Activated CD4-positive, alpha-beta memory T cell treated with anti-CD3 and anti-CD28 coated beads for 36 hours (primary cell): Measurements from ENCODE around the gene LIMK1. TPM values are rescaled to one million over a fixed set of nuclear protein-coding genes. Genes with fewer than 3 reads are reported as not detected.

Source experiments
- CTCF ChIA-PET: fragments of 350-600 bp; sonication (Branson Sonifier 250); formaldehyde crosslinking; loops from one replicate; lab custom pipeline; 2021; ENCODE audit warnings: antibody characterized with exemption, inconsistent platforms; lab: Charles Lee
- POLR2A ChIA-PET: fragments of 350-600 bp; sonication (Branson Sonifier 250); formaldehyde crosslinking; loops from one replicate; lab custom pipeline; 2021; ENCODE audit warnings: antibody characterized with exemption; lab: Charles Lee
- DNase-seq: peaks from one replicate; pipeline ENCODE4 v3.0.0-alpha.2; 2020
- H3K27ac Mint-ChIP-seq: one replicate; pipeline ENCODE4 v1.8.0; 2021; ENCODE audit warnings: mixed read lengths
- H3K27me3 Mint-ChIP-seq: one replicate; pipeline ENCODE4 v1.8.0; 2021; ENCODE audit warnings: mixed read lengths
- H3K36me3 Mint-ChIP-seq: one replicate; pipeline ENCODE4 v1.8.0; 2021; ENCODE audit warnings: mixed read lengths
- H3K4me1 Mint-ChIP-seq: one replicate; pipeline ENCODE4 v1.8.0; 2021; ENCODE audit warnings: low read depth, mixed read lengths
- H3K4me3 Mint-ChIP-seq: one replicate; pipeline ENCODE4 v1.8.0; 2021; ENCODE audit warnings: mild to moderate bottlenecking, mixed read lengths
- H3K9me3 Mint-ChIP-seq: one replicate; pipeline ENCODE4 v1.8.0; 2021; ENCODE audit warnings: mixed read lengths
- intact Hi-C: fragments of 100-400 bp; cut with micrococcal nuclease; formaldehyde crosslinking; loops from one replicate; pipeline ENCODE4 v1.15.1; 2023
- total RNA-seq, 2 experiments: library from RNA; stranded (reverse); gene quantifications; one replicate each; pipeline ENCODE4 v1.2.3, GENCODE V29; 2021

The LIMK1 gene
- total RNA-seq, 2 experiments from 2014 or later: 16.4 to 16.9 TPM

GRCh38 chr7:74092964-74093471, 9.4 kb downstream of the LIMK1 start:
- H3K27ac Mint-ChIP-seq: no peak overlapping the region
- peaks cover 4% of the 10 kb centered on the region for H3K9me3 Mint-ChIP-seq
- no peak overlapping the region for H3K4me3 Mint-ChIP-seq
- intact Hi-C loops: no loop called here
- H3K36me3 Mint-ChIP-seq: peaks cover 9% of the 10 kb centered on the region
- ChIA-PET CTCF (no interaction called here), POLR2A (interaction anchor here (1.4 to 2.2 kb wide), 2 partner anchors 9 to 82 kb away, joined by 4 to 10 read pairs; partner anchors contain the start of gene LIMK1)
- peaks cover 17% of the 10 kb centered on the region for H3K4me1 Mint-ChIP-seq
- H3K27me3 Mint-ChIP-seq: no peaks in the 10 kb centered on the region
- no peak for DNase-seq

- Mint-ChIP-seq H3K4me1 (peaks cover 17% of the 10 kb centered on the region), H3K36me3 (peaks cover 11% of the 10 kb centered on the region), H3K27ac (peak overlapping the region; percentile 82), H3K9me3 (peaks cover 4% of the 10 kb centered on the region), H3K27me3 (no peaks in the 10 kb centered on the region), H3K4me3 (peak overlapping the region; percentile 73)
- ChIA-PET CTCF (no interaction called here), POLR2A (interaction anchor here (1.1 to 2.2 kb wide), 3 partner anchors 10 to 81 kb away, joined by 4 to 10 read pairs (median 4); partner anchors contain the start of gene LIMK1)
- intact Hi-C loops: loop anchor here (1.0 kb wide), 3 partner anchors 9 to 515 kb away; partner anchors contain the start of gene TBL2
- DNase-seq: no peak
Measured at GRCh38 chr7:74093671-74094223, 10.1 kb downstream of the LIMK1 start.

- peak overlapping the region; percentile 73 for H3K4me3 Mint-ChIP-seq
- H3K36me3 Mint-ChIP-seq: peaks cover 9% of the 10 kb centered on the region
- peaks cover 4% of the 10 kb centered on the region for H3K9me3 Mint-ChIP-seq
- peak; percentile 91 for DNase-seq
- H3K4me1 Mint-ChIP-seq: peaks cover 17% of the 10 kb centered on the region
- peak overlapping the region; percentile 82 for H3K27ac Mint-ChIP-seq
- no peaks in the 10 kb centered on the region for H3K27me3 Mint-ChIP-seq
- intact Hi-C loops: loop anchor here (1.0 kb wide), 3 partner anchors 10 to 516 kb away; partner anchors contain the start of gene TBL2
- CTCF ChIA-PET: no interaction called here
- POLR2A ChIA-PET: interaction anchor here (1.1 to 2.2 kb wide), 3 partner anchors 11 to 81 kb away, joined by 4 to 10 read pairs (median 4); partner anchors contain the start of gene LIMK1
Measured at GRCh38 chr7:74094224-74095101, 10.9 kb downstream of the LIMK1 start.

- peaks cover 9% of the 10 kb centered on the region for H3K36me3 Mint-ChIP-seq
- H3K27ac Mint-ChIP-seq: peak overlapping the region; percentile 82
- peak overlapping the region; percentile 73 for H3K4me3 Mint-ChIP-seq
- H3K9me3 Mint-ChIP-seq: peaks cover 4% of the 10 kb centered on the region
- H3K4me1 Mint-ChIP-seq: peaks cover 17% of the 10 kb centered on the region
- no peaks in the 10 kb centered on the region for H3K27me3 Mint-ChIP-seq
- no peak for DNase-seq
- ChIA-PET CTCF (no interaction called here), POLR2A (interaction anchor here (2.2 kb wide), 1 partner anchor 12 kb away, joined by 10 read pairs; the partner anchor contains the start of gene LIMK1)
- intact Hi-C loops: no loop called here
Measured at GRCh38 chr7:74095135-74095534, 11.5 kb downstream of the LIMK1 start.

GRCh38 chr7:74097937-74098614, 14.5 kb downstream of the LIMK1 start:
- H3K27ac Mint-ChIP-seq: no peak overlapping the region

GRCh38 chr7:74099031-74099430, 15.4 kb downstream of the LIMK1 start:
- CTCF ChIA-PET: no interaction called here
- POLR2A ChIA-PET: interaction anchor here (1.7 kb wide), 1 partner anchor 16 kb away, joined by 4 read pairs; the partner anchor contains the start of gene LIMK1
- H3K27ac Mint-ChIP-seq: no peak overlapping the region
- no peak for DNase-seq
- H3K4me3 Mint-ChIP-seq: no peak overlapping the region
- no peaks in the 10 kb centered on the region for H3K27me3 Mint-ChIP-seq
- H3K36me3 Mint-ChIP-seq: peaks cover 10% of the 10 kb centered on the region
- intact Hi-C loops: no loop called here
- peaks cover 4% of the 10 kb centered on the region for H3K9me3 Mint-ChIP-seq
- H3K4me1 Mint-ChIP-seq: peaks cover 10% of the 10 kb centered on the region

More at GRCh38 chr7:74097937-74098614, 14.5 kb downstream of the LIMK1 start:
- ChIA-PET CTCF (no interaction called here), POLR2A (interaction anchor here (1.7 kb wide), 1 partner anchor 15 kb away, joined by 4 read pairs; the partner anchor contains the start of gene LIMK1)
- intact Hi-C loops: no loop called here
- peaks cover 9% of the 10 kb centered on the region for H3K36me3 Mint-ChIP-seq
- H3K9me3 Mint-ChIP-seq: peaks cover 4% of the 10 kb centered on the region
- peaks cover 17% of the 10 kb centered on the region for H3K4me1 Mint-ChIP-seq
- no peaks in the 10 kb centered on the region for H3K27me3 Mint-ChIP-seq
- no peak for DNase-seq
- no peak overlapping the region for H3K4me3 Mint-ChIP-seq

- Mint-ChIP-seq H3K4me3 (no peak overlapping the region), H3K4me1 (no peaks in the 10 kb centered on the region), H3K27me3 (no peaks in the 10 kb centered on the region), H3K9me3 (peaks cover 4% of the 10 kb centered on the region), H3K36me3 (peaks cover 12% of the 10 kb centered on the region), H3K27ac (no peak overlapping the region)
- intact Hi-C loops: no loop called here
- POLR2A ChIA-PET: interaction anchor here (0.9 kb wide), 1 partner anchor 8 kb away, joined by 3 read pairs; no protein-coding TSS in a partner anchor
- CTCF ChIA-PET: no interaction called here
- DNase-seq: no peak
Measured at GRCh38 chr7:74101061-74101681, 17.6 kb downstream of the LIMK1 start.

GRCh38 chr7:74103219-74103772, 19.7 kb downstream of the LIMK1 start:
- Mint-ChIP-seq H3K27me3 (no peaks in the 10 kb centered on the region), H3K4me3 (no peak overlapping the region), H3K27ac (no peak overlapping the region), H3K4me1 (no peaks in the 10 kb centered on the region), H3K9me3 (no peaks in the 10 kb centered on the region), H3K36me3 (peaks cover 6% of the 10 kb centered on the region)
- POLR2A ChIA-PET: no interaction called here
- intact Hi-C loops: no loop called here
- CTCF ChIA-PET: no interaction called here
- DNase-seq: no peak

GRCh38 chr7:74104702-74105101, 21.1 kb downstream of the LIMK1 start:
- intact Hi-C loops: no loop called here
- POLR2A ChIA-PET: no interaction called here
- DNase-seq: no peak
- Mint-ChIP-seq H3K27me3 (no peaks in the 10 kb centered on the region), H3K9me3 (no peaks in the 10 kb centered on the region), H3K36me3 (peaks cover 6% of the 10 kb centered on the region), H3K4me1 (no peaks in the 10 kb centered on the region), H3K27ac (no peak overlapping the region), H3K4me3 (no peak overlapping the region)
- CTCF ChIA-PET: no interaction called here

GRCh38 chr7:74105992-74106391, 22.4 kb downstream of the LIMK1 start:
- H3K36me3 Mint-ChIP-seq: peaks cover 12% of the 10 kb centered on the region
- H3K4me3 Mint-ChIP-seq: no peak overlapping the region
- POLR2A ChIA-PET: no interaction called here
- intact Hi-C loops: no loop called here
- H3K27me3 Mint-ChIP-seq: no peaks in the 10 kb centered on the region
- DNase-seq: no peak
- CTCF ChIA-PET: no interaction called here
- H3K9me3 Mint-ChIP-seq: no peaks in the 10 kb centered on the region
- H3K27ac Mint-ChIP-seq: no peak overlapping the region
- H3K4me1 Mint-ChIP-seq: no peaks in the 10 kb centered on the region

- DNase-seq: no peak
- ChIA-PET POLR2A (no interaction called here), CTCF (no interaction called here)
- Mint-ChIP-seq H3K27me3 (no peaks in the 10 kb centered on the region), H3K9me3 (no peaks in the 10 kb centered on the region), H3K4me1 (no peaks in the 10 kb centered on the region), H3K27ac (no peak overlapping the region), H3K36me3 (peaks cover 12% of the 10 kb centered on the region), H3K4me3 (no peak overlapping the region)
- intact Hi-C loops: no loop called here
Measured at GRCh38 chr7:74106846-74107245, 23.2 kb downstream of the LIMK1 start.
